OCI-LY3 (cell line): Measurements from ENCODE around the gene NHERF2.

Experiments
- H2AFZ ChIP-seq: fragments of 200-600, 300-600 bp; shearing (Covaris generic); 2 replicates; pipeline ENCODE4 v1.6.0; 2014; ENCODE audit warnings: antibody characterized with exemption, low read depth, low read length
- H3K27ac ChIP-seq: fragments of 200-600, 300-600 bp; sonication (generic); 2 replicates; pipeline ENCODE4 v1.5.1; 2014; ENCODE audit warnings: mild to moderate bottlenecking, low read length, moderate library complexity, mixed read lengths
- H3K27me3 ChIP-seq: fragments of 200-600, 300-600 bp; sonication (generic); 2 replicates; pipeline ENCODE4 v1.6.1; 2014; ENCODE audit warnings: low read depth, low read length, mixed read lengths
- H3K36me3 ChIP-seq: fragments of 200-600, 300-600 bp; sonication (generic); replicated peaks from 2 replicates; pipeline ENCODE3; 2014; ENCODE audit warnings: low read depth, low read length, mixed read lengths
- H3K4me1 ChIP-seq: fragments of 300-600, 200-600 bp; sonication (generic); 2 replicates; pipeline ENCODE4 v1.6.1; 2014; ENCODE audit warnings: low read length, mixed read lengths
- H3K4me2 ChIP-seq: fragments of 200-600, 300-600 bp; sonication (generic); 2 replicates; pipeline ENCODE4 v1.6.1; 2014; ENCODE audit warnings: low read length, mixed read lengths
- H3K4me3 ChIP-seq: fragments of 300-600, 200-600 bp; sonication (generic); 2 replicates; pipeline ENCODE4 v1.5.1; 2014; ENCODE audit warnings: antibody characterized with exemption, mild to moderate bottlenecking, low read length, moderate library complexity
- H3K79me2 ChIP-seq: fragments of 300-600, 200-600 bp; shearing (Covaris generic); 2 replicates; pipeline ENCODE4 v1.6.1; 2014; ENCODE audit warnings: mild to moderate bottlenecking, low read length, mixed read lengths
- H3K9ac ChIP-seq: fragments of 300-600, 200-600 bp; shearing (Covaris generic); 2 replicates; pipeline ENCODE4 v1.6.0; 2014; ENCODE audit warnings: mild to moderate bottlenecking, low read length, moderate library complexity
- H3K9me3 ChIP-seq: fragments of 200-600, 300-600 bp; shearing (Covaris generic); 2 replicates; pipeline ENCODE4 v1.6.1; 2014; ENCODE audit warnings: low read length, mixed read lengths; ENCODE audit not compliant: insufficient read depth
- H4K20me1 ChIP-seq: fragments of 200-600, 300-600 bp; sonication (generic); 2 replicates; pipeline ENCODE4 v1.6.1; 2016; ENCODE audit warnings: low read length, mixed read lengths; ENCODE audit not compliant: insufficient read depth
- CTCF ChIP-seq: fragments of 200-600, 300-600 bp; sonication (generic); IDR thresholded peaks from 2 replicates; pipeline ENCODE4 v1.5.1; 2014; ENCODE audit warnings: antibody characterized with exemption, low read length, low read depth
- EZH2phosphoT487 ChIP-seq: fragments of 200-600 bp; shearing (Covaris generic); IDR thresholded peaks from 2 replicates; pipeline ENCODE4 v1.6.1; 2018; ENCODE audit warnings: antibody characterized with exemption, mixed run types, low read depth

NHERF2 gene

GRCh38 chr16:2046893-2047329, 20.2 kb downstream of the NHERF2 start:
- H3K27me3 ChIP-seq: no peaks in the 10 kb centered on the region
- H3K27ac ChIP-seq: no peak overlapping the region
- TF ChIP-seq EZH2phosphoT487 (no peak), CTCF (no peak)
- H3K4me1 ChIP-seq: peaks cover 23% of the 10 kb centered on the region
- H3K9me3 ChIP-seq: no peaks in the 10 kb centered on the region
- 0 out of 2 replicates have a peak overlapping the region, but pooled peaks have one; percentile 30 for H2AFZ ChIP-seq
- peak overlapping the region; percentile 72 for H3K9ac ChIP-seq
- no peaks in the 10 kb centered on the region for H4K20me1 ChIP-seq
- H3K79me2 ChIP-seq: peaks cover 18% of the 10 kb centered on the region
- peak overlapping the region; percentile 94 for H3K4me3 ChIP-seq
- peak overlapping the region; percentile 88 for H3K4me2 ChIP-seq
- no peaks in the 10 kb centered on the region for H3K36me3 ChIP-seq

GRCh38 chr16:2047330-2048115, 20.8 kb downstream of the NHERF2 start, which contains the start of the genes NTHL1 and TSC2:
Gene NTHL1, minus strand, starts transcription at chr16:2047834. Its CDS starts 11 bp downstream, at chr16:2047823.
Gene TSC2, plus strand, starts transcription at chr16:2047985. Its CDS starts 631 bp downstream, at chr16:2048616.
- TF ChIP-seq CTCF (0 out of 2 replicates have a peak, but pooled peaks have one; percentile 8), EZH2phosphoT487 (no peak)
- H3K4me1 ChIP-seq: peaks cover 23% of the 10 kb centered on the region
- peaks cover 18% of the 10 kb centered on the region for H3K79me2 ChIP-seq
- H3K4me3 ChIP-seq: peak within 1 kb of the TSS; percentile 94
- H2AFZ ChIP-seq: peak within 1 kb of the TSS; percentile 30; the same call in 1 of the 2 replicates
- peak within 1 kb of the TSS; percentile 72 for H3K9ac ChIP-seq
- H3K36me3 ChIP-seq: no peaks in the 10 kb centered on the region
- H4K20me1 ChIP-seq: no peaks in the 10 kb centered on the region
- H3K9me3 ChIP-seq: no peaks in the 10 kb centered on the region
- H3K27ac ChIP-seq: no peak within 1 kb of the TSS
- peak within 1 kb of the TSS; percentile 96 for H3K4me2 ChIP-seq
- no peaks in the 10 kb centered on the region for H3K27me3 ChIP-seq

GRCh38 chr16:2048116-2048543, 21.4 kb downstream of the NHERF2 start:
- H3K4me2 ChIP-seq: peak overlapping the region; percentile 96
- peaks cover 18% of the 10 kb centered on the region for H3K79me2 ChIP-seq
- H3K27me3 ChIP-seq: no peaks in the 10 kb centered on the region
- peak overlapping the region; percentile 94 for H3K4me3 ChIP-seq
- H3K36me3 ChIP-seq: no peaks in the 10 kb centered on the region
- no peaks in the 10 kb centered on the region for H3K9me3 ChIP-seq
- TF ChIP-seq EZH2phosphoT487 (no peak), CTCF (no peak)
- H4K20me1 ChIP-seq: no peaks in the 10 kb centered on the region
- H3K4me1 ChIP-seq: peaks cover 23% of the 10 kb centered on the region
- peak overlapping the region; percentile 66 for H3K9ac ChIP-seq
- 0 out of 2 replicates have a peak overlapping the region, but pooled peaks have one; percentile 16 for H2AFZ ChIP-seq
- no peak overlapping the region for H3K27ac ChIP-seq

- TF ChIP-seq EZH2phosphoT487 (no peak), CTCF (no peak)
- Histone ChIP-seq H3K9me3 (no peaks in the 10 kb centered on the region), H3K4me3 (no peak overlapping the region), H2AFZ (no peak overlapping the region), H3K4me1 (peaks cover 6% of the 10 kb centered on the region), H3K27me3 (no peaks in the 10 kb centered on the region), H4K20me1 (no peaks in the 10 kb centered on the region), H3K27ac (no peak overlapping the region), H3K36me3 (no peaks in the 10 kb centered on the region), H3K79me2 (peaks cover 8% of the 10 kb centered on the region), H3K9ac (no peak overlapping the region), H3K4me2 (no peak overlapping the region)
These were observed 26.5 kb downstream of the NHERF2 start for GRCh38 chr16:2053211-2053610.
